ENCODE data around the gene IL31RA.
"Not testable (repeated sequence)": the region's sequence is repeated elsewhere in the genome, so short reads cannot be mapped to it uniquely, and the experiment has no call there.

Gene IL31RA

GRCh38 chr5:55850839-55851674 lies at the start of gene IL31RA:
Gene IL31RA, plus strand, starts transcription at chr5:55851357. Its CDS starts 214 bp downstream, at chr5:55851571.
- no peak for DNase-seq

- DNase-seq, result not testable (repeated sequence)
Measured at GRCh38 chr5:55808814-55809213, 42.3 kb upstream of the IL31RA start.

- DNase-seq, result not testable (repeated sequence)
Measured at GRCh38 chr5:55815939-55816338, 35.2 kb upstream of the IL31RA start.

- no peak for DNase-seq
Measured at GRCh38 chr5:55816342-55816741, 34.8 kb upstream of the IL31RA start.

- DNase-seq, result no peak
Measured at GRCh38 chr5:55817030-55817429, 34.1 kb upstream of the IL31RA start.

GRCh38 chr5:55820488-55820887 lies 30.7 kb upstream of the IL31RA start:
- no peak for DNase-seq

GRCh38 chr5:55821731-55822512 lies 29.2 kb upstream of the IL31RA start:
- no peak for DNase-seq

GRCh38 chr5:55823151-55823796 lies 27.9 kb upstream of the IL31RA start:
- DNase-seq, result no peak

GRCh38 chr5:55829956-55830355 lies 21.2 kb upstream of the IL31RA start:
- DNase-seq, result no peak

GRCh38 chr5:55832446-55832845 lies 18.7 kb upstream of the IL31RA start:
- DNase-seq, result no peak

GRCh38 chr5:55836191-55836590 lies 15.0 kb upstream of the IL31RA start:
- DNase-seq, result no peak

- DNase-seq, result no peak
Measured at GRCh38 chr5:55841976-55842375, 9.2 kb upstream of the IL31RA start.

GRCh38 chr5:55847837-55848236 lies 3.3 kb upstream of the IL31RA start:
- DNase-seq, result no peak

GRCh38 chr5:55848783-55849182 lies 2.4 kb upstream of the IL31RA start:
- DNase-seq, result no peak

GRCh38 chr5:55851675-55851979 lies 470 bp downstream of the IL31RA start:
- no peak for DNase-seq

GRCh38 chr5:55852503-55852902 lies 1.3 kb downstream of the IL31RA start:
- DNase-seq, result no peak

- DNase-seq, result no peak
Measured at GRCh38 chr5:55853041-55853670, 2.0 kb downstream of the IL31RA start.

GRCh38 chr5:55853818-55854217 lies 2.7 kb downstream of the IL31RA start:
- DNase-seq, result no peak

- DNase-seq, result no peak
Measured at GRCh38 chr5:55855509-55855908, 4.4 kb downstream of the IL31RA start.

GRCh38 chr5:55856516-55857246 lies 5.5 kb downstream of the IL31RA start:
- DNase-seq, result no peak

- no peak for DNase-seq
Measured at GRCh38 chr5:55857247-55857640, 6.1 kb downstream of the IL31RA start.

GRCh38 chr5:55858104-55858503 lies 6.9 kb downstream of the IL31RA start:
- no peak for DNase-seq

GRCh38 chr5:55860288-55860687 lies 9.1 kb downstream of the IL31RA start:
- no peak for DNase-seq
